ENCODE results near the gene CTSS.

The CTSS gene

DNA sequence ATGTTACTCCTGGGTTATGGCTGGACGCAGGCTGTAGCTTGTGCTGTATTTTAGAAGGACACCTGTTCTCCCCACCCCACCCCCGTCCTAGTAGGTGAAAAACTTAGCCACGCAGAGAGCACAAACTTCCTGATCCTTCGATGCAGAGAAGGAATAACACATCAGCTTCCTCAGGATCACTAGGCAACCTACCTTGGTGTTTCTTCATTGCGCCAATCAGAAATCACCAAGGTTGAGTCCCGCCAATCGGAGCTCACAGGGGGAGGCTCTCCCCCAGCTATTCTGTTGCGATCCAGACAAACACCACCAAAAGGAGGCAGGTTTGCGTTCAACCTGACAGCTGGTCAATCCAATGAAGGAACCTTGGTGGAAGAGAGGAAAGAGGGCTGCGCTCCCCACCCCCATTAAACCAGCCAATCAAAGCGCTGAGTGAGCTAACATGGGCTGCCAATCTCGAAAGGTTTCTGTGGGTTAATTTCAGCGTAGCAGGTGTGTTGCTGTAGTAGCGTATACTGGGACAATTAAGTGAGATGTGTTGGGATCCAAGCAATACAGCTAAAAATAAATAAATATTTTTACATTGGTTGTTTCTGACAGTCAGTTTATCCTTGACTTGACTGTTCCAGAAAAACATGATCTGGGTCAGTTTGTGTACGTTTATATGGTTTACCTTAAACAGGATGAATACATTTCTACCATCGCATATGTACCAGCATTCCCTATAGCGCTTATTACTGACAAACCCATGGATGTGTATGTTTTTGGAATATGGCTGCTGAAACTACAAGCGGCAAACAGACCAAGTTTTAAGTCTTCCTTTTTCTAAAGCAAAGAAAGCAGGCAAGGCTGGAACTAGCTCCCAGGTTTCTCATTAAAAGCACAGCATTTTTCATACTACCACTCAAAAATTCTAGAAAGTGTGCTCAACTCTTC lies 68.3 kb downstream of the CTSS start, which contains the start of gene GOLPH3L:
GOLPH3L (minus strand) TSS at position 160 of the 933 bp plus-strand sequence. CDS start 2,316 bp downstream, outside the sequence.
- peak; percentile 100 for DNase-seq (ENCODE audit: low spot score)

DNA sequence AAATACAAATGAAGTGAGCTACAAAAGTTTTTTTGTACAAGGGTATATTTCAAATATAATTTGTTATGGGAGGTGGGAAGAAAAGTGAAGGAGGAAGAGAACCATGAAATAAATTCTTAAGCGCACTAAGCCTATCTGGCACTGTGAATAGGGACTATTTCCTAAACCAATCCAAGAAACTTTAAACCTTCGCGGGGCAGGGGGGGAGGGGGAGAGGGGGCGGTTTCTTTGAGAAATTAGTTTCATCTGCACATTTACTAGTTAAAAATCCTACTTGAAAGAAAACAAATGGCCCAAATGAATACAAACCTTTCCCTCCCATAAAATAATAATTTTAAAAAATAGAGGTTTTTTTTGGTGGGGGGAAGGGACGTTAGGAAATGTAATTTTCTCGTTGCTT lies 69.0 kb downstream of the CTSS start:
- DNase-seq (ENCODE audit: low spot score): peak; percentile 11

DNA sequence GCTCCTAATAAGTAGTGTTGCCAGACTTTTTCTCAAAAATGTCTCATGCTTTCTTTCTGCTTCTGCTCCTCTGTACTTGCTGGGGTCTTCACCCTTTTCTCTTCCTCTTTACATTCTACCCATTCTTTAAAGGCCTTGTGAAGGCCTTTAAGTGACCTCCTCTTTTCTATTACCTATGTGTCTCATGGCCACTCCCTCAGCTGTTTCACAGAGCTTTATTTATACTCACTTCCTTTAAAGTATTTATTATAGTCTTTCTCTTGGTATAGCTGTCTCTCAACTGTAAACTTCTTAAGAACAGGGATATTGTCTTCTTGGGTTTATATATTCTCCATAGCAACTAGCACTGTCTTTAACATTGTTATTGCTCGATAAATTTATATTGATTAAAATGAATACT lies 69.4 kb downstream of the CTSS start:
- peak; percentile 21 for DNase-seq (ENCODE audit: low spot score)

DNA sequence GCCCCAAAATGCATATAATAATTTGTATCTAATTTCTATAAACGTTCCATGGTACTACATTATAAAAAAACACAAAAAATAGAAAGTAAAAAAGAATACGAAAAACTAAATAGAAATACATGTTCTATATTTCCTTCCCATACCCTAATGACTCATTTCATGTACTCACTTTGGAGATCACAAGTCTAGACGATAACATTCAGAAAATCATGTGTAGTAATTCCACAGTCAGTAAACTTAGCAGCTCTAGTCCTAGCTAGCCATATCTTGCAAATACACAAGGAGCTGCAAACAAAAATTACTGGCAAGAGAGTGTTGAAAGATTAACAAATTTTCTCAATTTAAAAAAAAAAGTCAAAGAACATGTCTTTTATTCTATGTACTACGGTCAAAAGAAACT lies 70.0 kb downstream of the CTSS start:
- DNase-seq (ENCODE audit: low spot score): no peak

DNA sequence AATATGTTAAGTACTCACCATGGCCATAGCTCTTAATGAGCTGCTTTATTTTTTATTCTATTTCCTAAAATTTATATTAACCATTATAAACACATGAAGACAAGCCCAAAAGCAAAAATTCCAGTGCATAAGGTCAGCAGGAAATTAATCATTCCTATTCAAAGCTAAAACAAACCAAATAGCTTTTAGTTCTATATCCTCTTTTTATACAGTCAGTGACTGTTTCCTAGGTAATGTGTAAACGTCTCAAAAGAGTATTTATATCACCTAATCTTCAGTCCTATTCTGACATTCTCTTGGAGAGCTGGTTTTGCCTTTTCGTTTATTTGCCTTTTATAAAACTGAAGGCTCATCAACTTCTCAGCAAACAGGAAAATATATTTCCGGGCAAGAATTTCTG lies 72.9 kb downstream of the CTSS start:
- no peak for DNase-seq (ENCODE audit: low spot score)

DNA sequence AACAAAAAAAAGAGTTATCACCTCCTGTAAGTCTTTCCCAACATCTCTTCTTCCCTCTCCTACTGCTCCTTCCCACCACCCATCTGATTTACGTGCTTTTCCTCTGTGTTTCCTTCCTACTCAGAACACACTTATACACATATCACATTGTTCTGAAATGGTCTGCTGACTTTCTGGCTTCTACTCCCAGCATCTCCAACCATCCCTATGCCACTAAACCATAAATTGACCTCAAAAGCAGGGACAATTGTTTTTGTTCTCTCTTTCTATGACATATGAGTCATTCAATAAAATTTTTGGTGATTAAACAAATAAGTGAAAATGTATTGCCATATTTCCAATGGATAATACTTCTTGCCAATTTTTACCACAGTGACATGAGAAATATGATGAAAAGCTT lies 76.8 kb downstream of the CTSS start:
- no peak for DNase-seq (ENCODE audit: low spot score)

DNA sequence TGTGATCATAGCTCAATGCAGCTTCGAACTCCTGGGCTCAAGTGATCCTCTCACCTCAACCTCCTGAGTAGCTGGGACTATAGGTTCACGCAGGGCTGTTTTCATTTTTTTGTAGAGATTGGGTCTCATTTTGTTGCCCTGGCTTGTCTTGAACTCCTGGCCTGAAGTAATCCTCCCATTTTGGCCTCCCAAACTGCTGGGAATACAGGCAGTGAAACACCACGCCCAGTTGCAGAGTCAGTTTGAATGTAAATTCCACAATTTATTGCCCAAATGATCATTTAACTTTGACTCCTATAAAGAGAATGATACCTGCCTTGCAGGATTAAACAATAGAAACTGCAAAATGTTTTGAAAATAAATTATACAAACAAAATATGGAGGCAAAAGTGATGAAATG lies 79.3 kb downstream of the CTSS start:
- DNase-seq (ENCODE audit: low spot score): no peak

DNA sequence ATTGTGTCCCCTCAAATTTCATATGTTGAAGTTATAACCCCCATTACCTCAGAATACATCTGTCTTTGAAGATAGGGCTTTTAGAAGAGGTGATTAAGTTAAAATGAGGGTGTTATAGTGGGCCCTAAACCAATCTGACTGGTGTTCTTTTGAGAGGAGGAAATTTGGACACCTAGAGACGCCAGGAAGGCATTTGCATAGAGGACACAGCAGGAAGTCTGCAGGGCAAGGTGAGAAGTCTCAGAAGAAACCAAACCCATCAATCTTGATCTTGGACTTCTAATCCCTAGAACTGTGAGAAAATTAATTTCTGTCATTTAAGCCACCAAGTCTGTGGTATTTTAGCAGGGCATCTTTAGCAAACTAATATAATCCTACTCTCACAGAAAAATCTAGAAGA lies 81.7 kb downstream of the CTSS start:
- DNase-seq (ENCODE audit: low spot score): no peak

All from kidney tubule cell (primary cell).